HepG2 (cell line): ENCODE results near the gene ACACA. TPM values are rescaled to one million over a fixed set of nuclear protein-coding genes. Genes with fewer than 3 reads are reported as not detected.

Experiments
- ARHGAP35 ChIP-seq: sonication (generic); formaldehyde crosslinking; IDR thresholded peaks from 2 replicates; pipeline ENCODE4 v1.9.0; 2022; ENCODE audit warnings: mild to moderate bottlenecking, inconsistent platforms, moderate library complexity, missing genetic modification reagents, borderline replicate concordance
- ATM ChIP-seq: fragments of 450-650 bp; IDR thresholded peaks from 2 replicates; pipeline ENCODE4 v1.7.1; 2017; ENCODE audit warnings: mild to moderate bottlenecking, borderline replicate concordance
- ISL2 ChIP-seq: sonication (generic); formaldehyde crosslinking; IDR thresholded peaks from 2 replicates; pipeline ENCODE4 v1.5.0; 2020; ENCODE audit warnings: missing genetic modification reagents
- KLF12 ChIP-seq: sonication (generic); formaldehyde crosslinking; IDR thresholded peaks from 2 replicates; pipeline ENCODE4 v1.4.0; 2020; ENCODE audit warnings: missing genetic modification reagents, borderline replicate concordance
- KLF13 ChIP-seq: sonication (generic); formaldehyde crosslinking; IDR thresholded peaks from 2 replicates; pipeline ENCODE4 v1.4.0; 2020; ENCODE audit warnings: mild to moderate bottlenecking, missing genetic modification reagents
- NCOA1 ChIP-seq: sonication (generic); formaldehyde crosslinking; IDR thresholded peaks from 2 replicates; pipeline ENCODE4 v1.9.0; 2021; ENCODE audit warnings: missing genetic modification reagents
- NPAS2 ChIP-seq: sonication (generic); formaldehyde crosslinking; IDR thresholded peaks from 2 replicates; pipeline ENCODE4 v1.8.0; 2022; ENCODE audit warnings: mild to moderate bottlenecking, missing genetic modification reagents, borderline replicate concordance
- PHF21A ChIP-seq: sonication (generic); formaldehyde crosslinking; IDR thresholded peaks from 2 replicates; pipeline ENCODE4 v1.5.0; 2020; ENCODE audit warnings: mild to moderate bottlenecking, missing genetic modification reagents
- RNF2 ChIP-seq: fragments of 450-650 bp; conservative IDR thresholded peaks from 2 replicates; pipeline ENCODE4 v1.6.1; 2016; ENCODE audit warnings: low read depth
- SNAPC2 ChIP-seq: sonication (generic); formaldehyde crosslinking; IDR thresholded peaks from 2 replicates; pipeline ENCODE4 v1.8.1; 2022; ENCODE audit warnings: mild to moderate bottlenecking, missing genetic modification reagents
- SRY ChIP-seq: sonication (generic); formaldehyde crosslinking; IDR thresholded peaks from 2 replicates; pipeline ENCODE4 v1.8.0; 2022; ENCODE audit warnings: mild to moderate bottlenecking, missing genetic modification reagents
- TBX2 ChIP-seq: sonication (generic); formaldehyde crosslinking; IDR thresholded peaks from 2 replicates; pipeline ENCODE4 v1.5.0; 2020; ENCODE audit warnings: missing genetic modification reagents, mild to moderate bottlenecking, borderline replicate concordance
- TCF7 ChIP-seq: sonication (generic); IDR thresholded peaks from 2 replicates; pipeline ENCODE4 v1.6.1; 2016; ENCODE audit warnings: antibody characterized with exemption, low read depth
- THAP9 ChIP-seq: sonication (generic); formaldehyde crosslinking; IDR thresholded peaks from 2 replicates; pipeline ENCODE4; 2020; ENCODE audit warnings: missing genetic modification reagents, mild to moderate bottlenecking, borderline replicate concordance
- ZBTB25 ChIP-seq: IDR thresholded peaks from 2 replicates; pipeline ENCODE4 v1.6.1; 2018; ENCODE audit warnings: missing genetic modification reagents
- ZC3H13 ChIP-seq: sonication (generic); formaldehyde crosslinking; IDR thresholded peaks from 2 replicates; pipeline ENCODE4 v1.8.1; 2023; ENCODE audit warnings: mild to moderate bottlenecking, missing genetic modification reagents, moderate library complexity
- ZFP37 ChIP-seq: sonication (generic); formaldehyde crosslinking; IDR thresholded peaks from 2 replicates; pipeline ENCODE4 v1.4.0; 2020; ENCODE audit warnings: missing genetic modification reagents, borderline replicate concordance
- ZFP41 ChIP-seq: sonication (generic); formaldehyde crosslinking; IDR thresholded peaks from 2 replicates; pipeline ENCODE4 v1.4.0; 2020; ENCODE audit warnings: mild to moderate bottlenecking, missing genetic modification reagents, borderline replicate concordance
- ZMYM2 ChIP-seq: sonication (generic); formaldehyde crosslinking; IDR thresholded peaks from 2 replicates; pipeline ENCODE4 v1.8.0; 2022; ENCODE audit warnings: mild to moderate bottlenecking, missing genetic modification reagents
- ZNF138 ChIP-seq: sonication (generic); formaldehyde crosslinking; IDR thresholded peaks from 2 replicates; pipeline ENCODE4 v1.5.0; 2020; ENCODE audit warnings: mild to moderate bottlenecking, low read depth, missing genetic modification reagents
- ZNF276 ChIP-seq: sonication (generic); formaldehyde crosslinking; IDR thresholded peaks from 2 replicates; pipeline ENCODE4 v1.4.0; 2020; ENCODE audit warnings: mild to moderate bottlenecking, low read depth, missing genetic modification reagents
- ZNF784 ChIP-seq: sonication (generic); formaldehyde crosslinking; IDR thresholded peaks from 2 replicates; pipeline ENCODE4 v1.5.1; 2020; ENCODE audit warnings: missing genetic modification reagents, mild to moderate bottlenecking, borderline replicate concordance
- polyA plus RNA-seq, 8 experiments: library from polyadenylated mRNA; depleted of rRNA in 3 of 8; stranded (reverse) in 7 of 8; unstranded in 1 of 8; fragments of >200 nt; fragmentation: Illumina TruSeq in 4 of 8; extraction: Trizol in 4 of 8; gene quantifications; 2 replicates each; pipeline versions ENCODE4 v1.2.1 to v1.2.3, GENCODE V29; 2011 to 2016; ENCODE audit warnings: low read depth in 4 of 8, missing spikeins in 1 of 8, mixed read lengths in 1 of 8; ENCODE audit not compliant: insufficient read depth in 1 of 8
- total RNA-seq, 5 experiments: library from RNA; depleted of rRNA; stranded (reverse); fragments of >200 nt; fragmentation: Illumina TruSeq; extraction: Trizol; gene quantifications; 2 replicates each; pipeline ENCODE4 v1.2.3, GENCODE V29; 2016; ENCODE audit warnings: low read depth in 1 of 5

ACACA gene
- total and polyA plus RNA-seq, 2 of the 13 experiments (the other 11 are each of a cell fraction or from before 2014, with no cell fraction given): 39.2 to 47.2 TPM

- peak; percentile 67; the same call in 1 of the 2 replicates for TF ChIP-seq ZFP41 (CRISPR knock-in tag)
- TF ChIP-seq PHF21A (CRISPR knock-in tag): peak; percentile 55; the same call in 1 of the 2 replicates
- TF ChIP-seq TBX2 (CRISPR knock-in tag): peak; percentile 94
- TF ChIP-seq ZNF784: no peak; the same call in 1 of the 2 replicates
- TF ChIP-seq SRY (CRISPR knock-in tag): 0 out of 2 replicates have a peak, but pooled peaks have one; percentile 30
- no peak for TF ChIP-seq KLF13
- TF ChIP-seq ZMYM2 (CRISPR knock-in tag): no peak
- TF ChIP-seq TCF7: no peak
- no peak; the same call in 1 of the 2 replicates for TF ChIP-seq ZFP37 (CRISPR knock-in tag)
- peak; percentile 79; the same call in 1 of the 2 replicates for TF ChIP-seq KLF12
- no peak for TF ChIP-seq ATM
- TF ChIP-seq RNF2: no peak
- TF ChIP-seq SNAPC2: 0 out of 2 replicates have a peak, but pooled peaks have one; percentile 28
- peak; percentile 45; the same call in 1 of the 2 replicates for TF ChIP-seq THAP9 (CRISPR knock-in tag)
- TF ChIP-seq NPAS2 (CRISPR knock-in tag): no peak
- TF ChIP-seq ZC3H13 (CRISPR knock-in tag): no peak; the same call in 1 of the 2 replicates
- no peak for TF ChIP-seq ZNF276
- TF ChIP-seq ISL2 (CRISPR knock-in tag): peak; percentile 31; the same call in 1 of the 2 replicates
- peak; percentile 17; the same call in 1 of the 2 replicates for TF ChIP-seq ZBTB25
- peak; percentile 78; the same call in 1 of the 2 replicates for TF ChIP-seq ZNF138
- no peak for TF ChIP-seq ARHGAP35 (CRISPR knock-in tag)
- 0 out of 2 replicates have a peak, but pooled peaks have one; percentile 12 for TF ChIP-seq NCOA1
These were observed 47.6 kb downstream of the ACACA start (continued) for GRCh38 chr17:37358830-37359681.
